ENCODE data around the gene OR6X1.
A peak's percentile ranks its signal among the peaks of the same experiment; 100 is the strongest.
"Not testable (repeated sequence)": the region's sequence is repeated elsewhere in the genome, so short reads cannot be mapped to it uniquely, and the experiment has no call there.

OR6X1 gene

GRCh38 chr11:123751781-123752180 is 2.5 kb downstream of the OR6X1 start:
- no peak for DNase-seq

GRCh38 chr11:123748349-123748748 is 6.0 kb downstream of the OR6X1 start:
- not testable (repeated sequence) for DNase-seq

- DNase-seq = no peak
These were observed 8.4 kb downstream of the OR6X1 start for GRCh38 chr11:123745764-123746451.

GRCh38 chr11:123742724-123743120 is 11.6 kb downstream of the OR6X1 start:
- DNase-seq = no peak

- no peak for DNase-seq
These were observed 12.1 kb downstream of the OR6X1 start for GRCh38 chr11:123742031-123742723.

- DNase-seq = peak; percentile 91
These were observed 12.9 kb downstream of the OR6X1 start, which contains the start of gene ZNF202 for GRCh38 chr11:123741159-123742030. Gene ZNF202 (minus strand): TSS chr11:123741660. CDS start chr11:123730888, 10,772 bp downstream.

GRCh38 chr11:123740787-123741158 is 13.5 kb downstream of the OR6X1 start:
- DNase-seq = no peak

- DNase-seq = no peak
These were observed 15.9 kb downstream of the OR6X1 start for GRCh38 chr11:123738374-123738773.

GRCh38 chr11:123736769-123737168 is 17.5 kb downstream of the OR6X1 start:
- DNase-seq = no peak

GRCh38 chr11:123729602-123730001 is 24.7 kb downstream of the OR6X1 start:
- no peak for DNase-seq

GRCh38 chr11:123725995-123726655 is 28.2 kb downstream of the OR6X1 start:
- no peak for DNase-seq

- DNase-seq = no peak
These were observed 34.9 kb downstream of the OR6X1 start for GRCh38 chr11:123719452-123719851.

GRCh38 chr11:123718469-123718868 is 35.8 kb downstream of the OR6X1 start:
- no peak for DNase-seq

GRCh38 chr11:123718063-123718462 is 36.3 kb downstream of the OR6X1 start:
- DNase-seq = no peak

- DNase-seq = not testable (repeated sequence)
These were observed 41.7 kb downstream of the OR6X1 start for GRCh38 chr11:123712627-123713026.

GRCh38 chr11:123707606-123708205 is 46.6 kb downstream of the OR6X1 start:
- DNase-seq = peak; percentile 51

GRCh38 chr11:123707206-123707605 is 47.1 kb downstream of the OR6X1 start:
- DNase-seq = no peak

- no peak for DNase-seq
These were observed 50.0 kb downstream of the OR6X1 start for GRCh38 chr11:123704341-123704740.
